Heart left ventricle (tissue), 16 donors: ENCODE data around the gene CRYBG3. TPM values are rescaled to one million over a fixed set of nuclear protein-coding genes. Genes with fewer than 3 reads are reported as not detected.
A peak's percentile ranks its signal among the peaks of the same experiment; 100 is the strongest.

Source experiments
- ATAC-seq, 4 donors: fragments of 200-7000 bp; cut with Tn5 transposase; one replicate each; pipeline ENCODE4 v1.9.1; 2020 to 2022; ENCODE audit warnings: moderate library complexity in 4 of 4, mild to moderate bottlenecking in 3 of 4, moderate number of reproducible peaks in 1 of 4
- DNase-seq, 5 donors: peaks; one replicate each; pipeline ENCODE4 v3.0.0-alpha.2; 2020
- H3K27ac ChIP-seq, 12 donors: fragments of 200-600 bp; sonication (generic) in 4 of 12; one replicate each; pipeline versions ENCODE4 v1.5.0 to v1.8.0; 2016 to 2022; ENCODE audit warnings: mild to moderate bottlenecking in 2 of 12
- H3K27me3 ChIP-seq, 9 donors: fragments of 200-600 bp; sonication (generic) in 2 of 9; one replicate each; pipeline versions ENCODE4 v1.5.1 to v1.8.0; 2016 to 2022; ENCODE audit warnings: mild to moderate bottlenecking in 3 of 9
- H3K36me3 ChIP-seq, 9 donors: fragments of 200-600 bp; sonication (generic) in 2 of 9; one replicate each; pipeline versions ENCODE4 v1.5.0 to v1.8.0; 2018 to 2022; ENCODE audit warnings: mild to moderate bottlenecking in 2 of 9
- H3K4me1 ChIP-seq, 12 donors: fragments of 200-600 bp; sonication (generic) in 4 of 12; one replicate each; pipeline versions ENCODE4 v1.5.0 to v1.8.0; 2016 to 2022; ENCODE audit warnings: mild to moderate bottlenecking in 3 of 12
- H3K4me3 ChIP-seq, 12 donors: fragments of 200-600 bp; sonication (generic) in 4 of 12; one replicate each; pipeline versions ENCODE4 v1.5.0 to v1.8.0; 2017 to 2022; ENCODE audit warnings: mild to moderate bottlenecking in 9 of 12, moderate library complexity in 4 of 12
- H3K9me3 ChIP-seq, 12 donors: fragments of 200-600 bp; sonication (generic) in 4 of 12; one replicate each; pipeline versions ENCODE4 v1.5.0 to v1.8.0; 2016 to 2022; ENCODE audit warnings: mild to moderate bottlenecking in 1 of 12
- CTCF ChIP-seq, 12 donors: fragments of 200-600 bp; sonication (generic) in 4 of 12; IDR thresholded peaks; one replicate each; pipeline versions ENCODE4 v1.5.0 to v1.8.0; 2018 to 2022; ENCODE audit warnings: antibody characterized with exemption in 12 of 12, mild to moderate bottlenecking in 5 of 12
- POLR2A ChIP-seq, 2 donors: fragments of 450-650 bp; IDR thresholded peaks; one replicate each; pipeline ENCODE4 v1.6.1; 2017; ENCODE audit warnings: antibody characterized with exemption in 2 of 2, mild to moderate bottlenecking in 2 of 2, moderate library complexity in 2 of 2
- WGBS, 4 donors: extraction: QIAGEN DNeasy Blood & Tissue Kit in 2 of 4; methylation state at CpG; one replicate each; pipeline versions ENCODE4 v1.1.5 to v1.1.7; 2013 to 2018; 5-methylcytosine and 5-hydroxymethylcytosine counted together
- intact Hi-C, 10 donors: fragments of 100-400 bp; cut with DNase I; formaldehyde crosslinking; loops; one replicate each; pipeline versions ENCODE4 v1.11.1 to v1.14.2; 2022
- polyA plus RNA-seq, 2 donors: library from polyadenylated mRNA; stranded (reverse); fragments of 200-250 nt; gene quantifications; one replicate each; pipeline ENCODE4 v1.2.3, GENCODE V29; 2013
- total RNA-seq, 9 donors: library from RNA; depleted of rRNA in 2 of 9; stranded (reverse); fragments of >200 nt in 2 of 9; fragmentation: NEBNext Ultra II Directional in 3 of 9; extraction: Animal tissue kit (Norgen Biotek cat#: 25700) in 3 of 9; gene quantifications; one replicate each; pipeline versions ENCODE4 v1.1.0 to v1.2.4, GENCODE V29; 2016 to 2023
- donor health status: ischemic (EF 13 %, LVEDD 7.1; RV severe dilation, severe dysfunction).
- donor health status: healthy with polysubstance abuse.
- donor health status: DM: no; HTN: yes; CAD: no.
- donor health status: DM: no; HTN: no; CAD: no.
- donor health status: ischemic (EF 25% LVEDD 6.9; RV normal size, moderate dysfunction).
- donor health status: ischemic (EF 25% LVEDD 5.7; RV mildly dilated, moderate dysfunction).
- donor health status: healthy.
- donor health status: DM: yes; HTN: yes; CAD: no.
- donor health status: ischemic (EF 35%, LVEDD 5.7; RV mildly dilated, moderate dysfunction).
- donor health status: nonischemic (EF 11% LVEDD 7.7; RV severe dilation, severe dysfunction).
- donor health status: DM: yes; HTN: yes; CAD: no.
- donor health status: PGD.
- donor health status: ischemic (EF 29% LVEDD 5.4; RV normal size, mild dysfunction).
- donor health status: nonischemic (EF 23%, LVEDD 6.1; RV moderate dilation, normal function).

CRYBG3 gene
- total and polyA plus RNA-seq, 11 donors: 5.5 to 34.1 (median 20.9) TPM

- DNase-seq: peak; percentile 59 to 84 (median 65)
These were observed 556 bp downstream of the CRYBG3 start for GRCh38 chr3:97822359-97822775.

GRCh38 chr3:97823046-97824004 is 1.5 kb downstream of the CRYBG3 start:
- peaks cover 0 to 49% (median 35%) of the 10 kb centered on the region in 12 donors for H3K4me1 ChIP-seq
- H3K4me3 ChIP-seq: peak overlapping the region; percentile 72 to 98 (median 84)
- 6 to 12% (median 10%) methylated on average over 17 of the region's 17 CpGs for WGBS, 4 donors
- ATAC-seq: peak; percentile 31 to 62 (median 47)
- intact Hi-C loops: loop anchor here in 7 of 10 donors (5.0 to 10.0 kb wide), 10 partner anchors 39 to 149 kb away; partner anchors contain the start of genes RIOX2 (in 3 of the 7) and ARL6 (in 1 of the 7)
- H3K9me3 ChIP-seq: no peaks in the 10 kb centered on the region
- DNase-seq: peak in 3 of 5 donors; percentile 24 to 45 (median 44)
- no peaks in the 10 kb centered on the region for H3K36me3 ChIP-seq
- no peaks in the 10 kb centered on the region for H3K27me3 ChIP-seq
- TF ChIP-seq CTCF (IDR thresholded peaks at IDR 0.05): no peak
- no peak for TF ChIP-seq POLR2A (IDR thresholded peaks at IDR 0.05)
- H3K27ac ChIP-seq: peak overlapping the region in 11 of 12 donors; percentile 88 to 95 (median 91)

More at GRCh38 chr3:97822359-97822775, 556 bp downstream of the CRYBG3 start:
- Histone ChIP-seq H3K4me1 (peaks cover 0 to 43% (median 28%) of the 10 kb centered on the region in 12 donors), H3K36me3 (no peaks in the 10 kb centered on the region), H3K27ac (peak overlapping the region; percentile 83 to 95 (median 91)), H3K27me3 (no peaks in the 10 kb centered on the region), H3K9me3 (no peaks in the 10 kb centered on the region), H3K4me3 (peak overlapping the region; percentile 72 to 98 (median 84))
- WGBS, 4 donors: 0 to 1% (median 0%) methylated on average over 32 to 36 of the region's 36 CpGs
- TF ChIP-seq POLR2A (IDR thresholded peaks at IDR 0.05) (no peak), CTCF (IDR thresholded peaks at IDR 0.05) (peak in 1 of 12 donors; percentile 2)
- peak; percentile 39 to 67 (median 53) for ATAC-seq
- intact Hi-C loops: loop anchor here in 7 of 10 donors (5.0 to 10.0 kb wide), 10 partner anchors 40 to 150 kb away; partner anchors contain the start of genes RIOX2 (in 3 of the 7) and ARL6 (in 1 of the 7)

- H3K36me3 ChIP-seq: no peaks in the 10 kb centered on the region
- TF ChIP-seq POLR2A (IDR thresholded peaks at IDR 0.05): no peak
- TF ChIP-seq CTCF (IDR thresholded peaks at IDR 0.05): no peak
- peak overlapping the region in 1 of 12 donors; percentile 32 for H3K27ac ChIP-seq
- H3K9me3 ChIP-seq: no peaks in the 10 kb centered on the region
- DNase-seq (no peak), ATAC-seq (no peak)
- WGBS, 4 donors: 74 to 86% (median 80%) methylated on average over 1 of the region's 1 CpG
- peaks cover 0 to 61% (median 43%) of the 10 kb centered on the region in 12 donors for H3K4me1 ChIP-seq
- intact Hi-C loops: loop anchor here in 5 of 10 donors (10.0 kb wide), 4 partner anchors 50 to 110 kb away; no protein-coding TSS in a partner anchor
- no peaks in the 10 kb centered on the region for H3K27me3 ChIP-seq
- H3K4me3 ChIP-seq: peak overlapping the region in 4 of 12 donors; percentile 5 to 89 (median 77)
These were observed 3.3 kb downstream of the CRYBG3 start for GRCh38 chr3:97825101-97825500.
